HepG2 (cell line): ENCODE measurements around the gene PNKP.

Source experiments
- EP300 ChIP-seq, 3 experiments: sonication (generic) in 1 of 3; formaldehyde crosslinking in 1 of 3; IDR thresholded peaks; 2 replicates each; pipeline versions ENCODE4 v1.5.1 to v1.6.1; 2011 to 2020; ENCODE audit warnings: low read depth in 2 of 3, low read length in 2 of 3, borderline replicate concordance in 1 of 3, improper control_type of control experiment in 1 of 3, mild to moderate bottlenecking in 1 of 3, missing genetic modification reagents in 1 of 3, moderate library complexity in 1 of 3
- ZNF282 ChIP-seq: fragments of 450-650 bp; IDR thresholded peaks from 2 replicates; pipeline ENCODE4 v1.6.1; 2018; ENCODE audit not compliant: partially characterized antibody

GRCh38 chr19:49906879-49907564 lies 39.6 kb upstream of the PNKP start:
- no peak for TF ChIP-seq ZNF282
- TF ChIP-seq EP300 (IDR thresholded peaks at IDR 0.05; ENCODE audit: low read depth in 2 of 2, low read length in 2 of 2): no peak
- no peak for TF ChIP-seq EP300 (CRISPR knock-in tag; IDR thresholded peaks at IDR 0.05; ENCODE audit: borderline replicate concordance)
